GM19324 (cell line): ENCODE results near the gene TIRAP.
"Not testable (repeated sequence)": the region's sequence is repeated elsewhere in the genome, so short reads cannot be mapped to it uniquely, and the experiment has no call there.

ENCODE experiments used
- ATAC-seq: cut with Tn5 transposase; IDR thresholded peaks from one replicate; pipeline ENCODE4 v1.9.1; 2021; ENCODE audit warnings: mild to moderate bottlenecking, moderate library complexity; ENCODE audit not compliant: unreplicated experiment, low FRiP score

The TIRAP gene

DNA sequence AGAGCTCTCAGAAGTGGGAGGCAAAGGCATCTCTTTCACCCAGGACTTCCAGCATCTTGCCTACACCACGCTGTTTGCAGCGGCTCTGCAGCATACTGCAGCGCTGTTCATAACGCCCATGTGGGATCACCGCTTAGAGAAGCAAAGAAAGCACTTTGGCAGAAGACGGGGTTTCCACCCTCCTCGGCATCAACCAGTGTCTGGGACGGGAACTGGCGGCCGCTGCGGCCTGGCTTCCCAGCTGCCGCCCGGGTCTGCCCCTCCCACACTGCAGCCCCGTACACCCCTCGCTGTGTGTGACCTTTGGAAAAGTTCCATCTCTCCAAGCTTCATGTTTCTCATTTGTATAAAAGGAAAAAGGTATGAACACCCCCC is 545 bp upstream of the TIRAP start:
- ATAC-seq: no peak

DNA sequence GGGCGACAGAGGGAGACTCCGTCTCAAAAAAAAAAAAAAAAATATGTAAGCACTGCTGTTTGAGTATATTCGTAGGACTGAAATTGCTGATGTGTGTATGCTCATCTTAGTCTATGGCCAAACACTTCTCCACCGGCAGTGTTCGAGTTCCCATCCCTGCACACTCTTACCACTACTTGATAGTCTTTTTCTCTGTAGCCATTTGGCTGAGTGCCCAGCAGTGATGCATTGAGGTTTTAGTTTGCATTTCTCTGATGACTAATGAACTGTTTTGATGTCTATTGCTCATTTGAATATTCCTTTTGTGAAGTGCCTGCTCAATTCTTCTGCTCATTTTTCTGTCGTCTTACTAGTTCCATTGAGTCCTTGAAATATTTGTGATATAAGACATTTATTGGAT is 1.9 kb downstream of the TIRAP start:
- ATAC-seq: peak; percentile 56

DNA sequence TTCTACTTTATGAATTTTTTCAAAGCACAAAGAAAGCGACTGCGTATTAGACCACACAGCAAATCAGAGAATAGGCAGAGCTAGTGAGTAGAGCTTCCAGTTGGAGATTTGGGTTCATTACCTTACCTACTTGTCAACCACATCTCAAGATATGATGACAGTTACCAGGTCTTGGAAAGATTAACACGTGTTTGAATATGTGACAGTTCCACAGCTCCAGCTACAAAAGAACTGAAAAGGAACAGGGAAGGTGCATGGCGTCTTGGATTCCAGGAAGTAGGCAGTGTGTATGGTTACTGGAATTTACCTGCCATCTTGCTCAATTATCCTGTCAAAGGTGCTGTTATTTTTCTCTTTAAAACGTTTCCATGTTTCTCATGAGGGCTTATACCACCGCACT is 5.3 kb downstream of the TIRAP start:
- no peak for ATAC-seq

DNA sequence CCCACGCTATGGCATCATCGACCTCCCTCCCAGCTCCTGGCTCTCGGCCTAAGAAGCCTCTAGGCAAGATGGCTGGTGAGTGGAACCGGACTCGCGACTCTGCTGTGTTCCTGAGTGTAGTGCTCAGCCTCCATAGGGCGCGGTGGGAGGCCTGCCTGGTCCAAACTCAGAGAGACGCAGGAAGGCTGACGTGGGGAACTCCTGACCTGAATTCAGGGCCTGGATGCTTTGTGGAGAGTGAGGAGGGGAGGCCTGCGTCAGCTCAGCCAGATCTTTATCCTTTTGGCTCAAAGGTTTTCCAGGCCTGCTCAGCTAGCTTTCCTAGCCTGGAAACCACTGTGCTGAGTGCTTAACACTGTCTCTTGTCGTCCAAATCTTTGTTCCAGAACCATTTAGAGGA is 8.0 kb downstream of the TIRAP start:
- no peak for ATAC-seq

DNA sequence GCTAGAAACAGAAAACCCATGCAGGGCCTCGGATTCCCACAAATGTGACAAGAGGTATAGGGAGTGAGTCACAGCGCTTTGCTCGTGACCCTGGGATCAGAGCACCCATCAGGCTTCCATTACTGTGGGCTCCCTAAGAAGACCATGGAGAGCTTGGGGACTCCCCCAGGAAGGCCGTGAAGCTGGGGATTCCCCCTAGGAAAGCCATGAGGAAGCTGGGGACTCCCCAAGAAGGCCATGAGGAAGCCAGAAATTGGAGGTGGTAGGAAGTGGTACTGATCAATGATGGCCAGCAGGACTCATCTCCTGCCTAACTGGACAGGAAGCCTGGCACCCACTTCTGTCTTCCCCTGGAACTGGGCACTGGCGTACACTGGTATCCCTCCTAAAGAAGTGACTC is 10.8 kb downstream of the TIRAP start:
- ATAC-seq: no peak

DNA sequence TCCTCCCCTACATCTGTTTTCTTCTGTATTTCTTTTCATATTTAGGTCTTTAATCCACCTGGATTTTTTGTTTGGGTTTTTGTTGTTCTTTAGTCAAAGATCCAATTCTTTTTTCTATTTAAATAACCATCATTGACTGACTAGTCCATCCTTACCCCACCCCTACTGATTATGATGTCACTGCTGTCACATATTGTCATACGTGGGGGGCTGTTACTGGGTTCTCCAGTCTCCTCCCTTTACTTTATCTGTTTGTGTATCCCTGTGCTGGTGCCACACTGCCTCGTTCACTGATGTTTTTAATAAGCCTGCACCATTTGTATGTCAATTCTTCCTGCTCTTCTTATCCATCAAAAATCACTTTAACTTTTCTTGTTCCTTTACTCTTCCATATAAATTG is 14.1 kb downstream of the TIRAP start:
- ATAC-seq: no peak

- peak; percentile 91 for ATAC-seq
Measured at GRCh38 chr11:126303623-126304456, 20.9 kb downstream of the TIRAP start, which contains the start of gene DCPS. TSS of gene DCPS (plus strand) at chr11:126304060. CDS start at chr11:126304081, 21 bp downstream.

- peak; percentile 7 for ATAC-seq
Measured at GRCh38 chr11:126304457-126305075, 21.7 kb downstream of the TIRAP start.

DNA sequence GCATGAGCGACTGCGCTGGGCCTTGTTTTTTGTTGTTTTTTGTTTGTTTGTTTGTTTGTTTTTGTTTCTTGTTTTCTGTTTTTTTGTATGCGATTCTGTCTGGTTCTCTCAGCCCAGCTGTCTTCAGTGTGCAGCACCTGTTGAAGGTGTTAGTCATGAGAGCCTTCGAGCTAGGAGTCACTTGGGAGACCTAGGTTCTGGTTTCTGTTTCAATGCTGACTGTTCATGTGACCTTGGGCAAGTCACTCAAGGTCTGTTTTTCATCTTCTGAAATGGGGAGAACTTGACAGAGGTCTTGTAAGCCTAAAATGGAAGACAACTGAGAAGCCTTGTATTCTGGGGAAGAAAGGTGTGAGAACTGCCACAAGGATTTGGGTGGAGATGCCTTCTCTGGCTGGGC is 22.8 kb downstream of the TIRAP start:
- peak; percentile 42 for ATAC-seq

DNA sequence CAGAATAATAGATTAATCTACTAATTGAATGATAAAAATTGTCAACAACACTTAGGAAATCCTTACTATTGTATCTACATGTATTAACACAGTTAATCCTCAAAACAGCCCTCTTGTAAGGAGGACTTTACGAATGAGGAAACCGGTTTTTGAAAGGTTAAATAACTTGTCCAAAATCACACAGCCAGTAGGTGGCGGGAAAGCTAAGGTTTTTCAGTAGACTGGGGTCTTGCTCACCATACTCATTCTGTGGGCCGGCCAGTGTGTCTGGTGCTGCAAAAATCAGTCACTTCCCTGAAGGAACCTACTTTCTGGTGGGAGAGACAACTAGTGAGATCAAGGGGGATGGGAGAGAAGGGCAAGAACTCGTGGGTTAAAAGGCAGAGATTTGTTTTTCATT is 24.8 kb downstream of the TIRAP start:
- no peak for ATAC-seq

- no peak for ATAC-seq
Measured at GRCh38 chr11:126308271-126308671, 25.4 kb downstream of the TIRAP start.

DNA sequence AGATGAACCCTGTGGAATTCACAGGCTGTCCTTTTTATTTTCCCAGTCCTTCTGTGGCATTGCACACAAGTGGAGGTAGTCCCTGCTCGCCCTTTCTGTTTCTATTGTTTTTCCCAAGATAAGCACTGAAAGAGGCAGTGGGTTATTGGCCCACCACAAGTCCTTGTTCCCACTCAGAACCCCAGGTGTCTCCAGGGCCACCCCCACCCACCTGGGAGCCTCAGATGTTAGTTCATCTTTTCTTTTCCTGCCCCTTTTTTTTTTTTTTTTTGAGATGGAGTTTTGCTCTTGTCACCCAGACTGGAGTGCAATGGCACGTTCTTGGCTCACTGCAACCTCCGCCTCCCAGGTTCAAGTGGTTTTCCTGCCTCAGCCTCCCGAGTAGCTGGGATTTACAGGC is 25.9 kb downstream of the TIRAP start:
- ATAC-seq: not testable (repeated sequence)

DNA sequence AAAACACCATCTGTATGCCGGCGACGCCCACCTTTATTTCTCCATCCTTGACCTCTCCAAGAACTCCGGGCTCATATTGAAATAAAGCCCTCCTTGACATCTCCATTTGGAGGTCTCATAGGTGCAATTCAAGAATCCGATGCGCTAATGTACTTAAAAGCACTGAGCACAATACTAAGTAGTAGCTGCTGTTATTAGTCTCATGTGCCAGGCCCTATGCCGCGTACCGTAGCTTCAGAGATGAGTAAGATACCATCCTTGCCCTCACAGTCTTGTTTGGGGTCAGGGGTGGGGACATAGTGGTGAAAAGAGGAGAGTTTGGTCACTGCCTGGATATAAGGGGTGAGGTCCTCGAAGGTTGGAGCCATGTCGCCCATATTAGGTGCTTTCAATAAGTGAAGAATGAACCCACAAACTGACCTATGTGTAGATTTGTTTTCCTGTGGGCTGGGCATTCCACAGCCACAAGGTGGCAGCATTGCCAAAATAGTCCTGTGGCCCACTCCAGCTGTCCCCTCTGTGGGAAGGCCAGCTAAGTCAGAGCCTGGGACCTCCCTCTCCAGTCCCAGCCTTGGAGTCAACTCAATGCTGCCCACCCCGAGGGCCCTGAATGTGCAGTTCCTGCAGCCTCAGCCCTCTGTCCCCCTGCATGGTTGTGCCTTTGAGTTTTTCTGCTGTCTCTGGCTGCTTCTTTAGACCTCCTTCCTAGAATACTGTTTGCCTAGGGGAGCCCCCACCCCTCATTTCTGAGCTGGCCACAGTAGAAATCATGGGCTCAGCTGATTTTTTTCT is 27.5 kb downstream of the TIRAP start:
- no peak for ATAC-seq

DNA sequence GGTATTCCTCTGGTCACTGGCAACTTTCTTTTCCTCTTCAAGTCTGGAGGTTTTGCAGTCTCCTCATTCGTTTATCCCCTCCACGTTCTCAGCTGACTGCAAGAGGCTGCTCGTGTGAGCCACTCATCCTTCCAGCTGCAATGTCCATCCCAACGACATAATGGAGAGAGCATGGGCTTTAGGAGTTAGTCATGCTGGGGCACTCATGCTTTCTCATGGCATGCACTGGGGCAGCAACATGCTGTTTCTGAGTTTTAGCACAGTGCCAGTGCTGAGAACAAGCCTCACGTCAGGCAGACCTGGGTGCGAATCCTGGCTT is 28.1 kb downstream of the TIRAP start:
- no peak for ATAC-seq

DNA sequence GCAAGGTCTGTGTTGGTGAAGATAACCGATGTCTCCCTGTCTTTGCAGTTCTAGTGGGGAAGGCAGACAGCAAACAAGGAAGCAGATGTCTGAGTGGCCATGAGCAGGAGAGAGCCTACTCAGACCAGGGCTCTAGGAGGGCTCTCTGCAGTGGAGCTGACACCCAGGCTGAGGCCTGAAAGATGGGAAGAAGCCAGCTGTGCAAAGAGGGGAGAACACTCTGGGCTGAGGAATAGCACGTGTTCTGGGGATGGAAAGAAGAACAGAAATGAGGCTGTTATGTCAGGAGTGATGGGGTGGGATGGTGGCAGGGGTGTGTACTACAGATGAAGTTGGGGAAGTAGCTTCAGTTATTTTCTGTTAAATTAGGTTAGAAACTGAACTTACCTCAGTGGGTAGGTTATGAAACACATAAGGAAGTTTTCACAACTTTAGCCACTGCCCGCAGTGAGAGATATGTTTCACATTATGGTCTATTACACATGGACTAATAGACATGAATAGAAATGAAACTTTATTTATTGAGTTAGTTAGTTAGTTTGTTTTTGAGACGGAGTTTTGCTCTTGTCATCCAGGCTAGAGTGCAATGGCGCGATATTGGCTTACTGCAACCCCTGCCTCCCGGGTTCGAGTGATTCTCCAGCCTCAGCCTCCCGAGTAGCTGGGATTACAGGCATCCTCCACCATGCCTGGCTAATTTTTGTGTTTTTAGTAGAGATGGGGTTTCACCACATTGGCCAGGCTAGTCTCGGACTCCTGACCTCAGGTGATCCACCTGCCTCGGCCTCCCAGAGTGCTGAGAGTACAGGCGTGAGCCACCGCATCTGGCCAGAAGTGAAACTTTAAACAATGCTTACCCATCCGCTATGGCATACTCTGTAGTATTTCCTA is 28.8 kb downstream of the TIRAP start:
- ATAC-seq: peak; percentile 46

GRCh38 chr11:126312961-126313360 is 30.1 kb downstream of the TIRAP start:
- no peak for ATAC-seq

DNA sequence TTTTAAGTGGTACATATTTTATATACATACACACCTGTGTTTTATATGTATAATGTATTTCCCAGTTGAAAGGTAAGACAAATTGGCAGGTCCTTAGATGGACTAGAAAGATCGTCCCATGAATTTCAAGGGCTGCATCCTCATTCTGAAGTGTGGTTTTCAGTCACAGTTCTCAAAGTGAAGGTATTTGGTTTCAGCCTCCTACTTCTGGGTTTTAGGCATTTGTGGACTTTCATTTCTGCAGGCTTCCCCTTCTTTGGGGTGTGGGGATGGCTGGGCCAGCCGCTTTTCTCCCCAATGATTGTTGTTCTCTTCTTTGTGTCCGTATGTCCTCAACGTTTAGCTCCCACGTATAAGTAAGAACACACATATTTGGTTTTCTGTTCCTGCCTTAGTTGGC is 30.9 kb downstream of the TIRAP start:
- ATAC-seq: no peak

- no peak for ATAC-seq
Measured at GRCh38 chr11:126317432-126317755, 34.5 kb downstream of the TIRAP start.

DNA sequence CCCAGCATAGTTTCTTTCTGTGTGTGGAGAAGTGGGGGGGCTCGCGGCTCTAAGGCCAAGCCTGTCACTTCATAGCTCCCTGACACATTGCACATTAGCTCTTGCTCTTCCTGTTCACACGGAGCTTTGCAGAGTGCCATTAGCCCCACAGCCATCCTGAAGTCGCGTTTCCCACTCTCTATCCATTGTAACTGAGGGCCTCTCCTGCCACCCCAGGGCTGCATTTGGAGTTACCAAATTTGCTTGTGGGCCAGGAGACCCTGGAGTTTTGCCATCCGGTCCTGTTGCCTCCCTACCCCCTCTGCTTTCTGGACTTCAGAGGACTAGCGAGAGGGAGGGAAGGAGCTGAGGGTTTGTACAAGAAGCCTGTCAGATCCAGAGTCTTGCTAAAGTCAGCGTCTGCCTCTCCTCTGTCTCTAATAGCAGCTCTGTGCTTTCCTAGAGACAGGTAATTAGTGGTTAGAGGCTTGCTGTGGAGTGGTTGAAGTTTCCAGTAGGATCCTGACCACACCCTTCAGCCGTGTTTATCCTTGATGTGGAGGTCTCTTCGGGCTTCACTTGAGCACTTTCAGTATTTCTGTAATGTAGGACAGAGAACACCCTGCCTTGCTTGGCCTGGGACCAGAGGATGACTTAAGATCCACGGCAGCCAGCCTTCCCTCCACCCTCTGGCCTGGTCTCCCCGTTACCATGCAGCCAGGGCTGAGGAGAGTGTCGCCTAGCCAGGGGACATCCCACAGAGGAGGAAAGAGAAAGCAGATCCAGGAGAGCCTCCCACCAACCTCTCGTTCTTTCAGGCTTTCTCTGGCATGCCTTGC is 35.1 kb downstream of the TIRAP start:
- ATAC-seq: peak; percentile 15
